ENCODE results near the gene RPS21.

The RPS21 gene

GRCh38 chr20:62369815-62370114, 17.1 kb upstream of the RPS21 start:
- H3K4me3 ChIP-seq (ENCODE audit: low read depth in 1 of 2, low read length in 2 of 2), result no peak overlapping the region
- H3K27me3 ChIP-seq (ENCODE audit: insufficient read depth, low read length, poor library complexity), result peaks cover 2% of the 10 kb centered on the region
- peaks cover 12% of the 10 kb centered on the region for H4K20me1 ChIP-seq (ENCODE audit: insufficient read depth, low read length)
- H3K79me2 ChIP-seq (ENCODE audit: insufficient read depth, low read length), result no peaks in the 10 kb centered on the region
- no peak overlapping the region for H3K27ac ChIP-seq (ENCODE audit: low read length)
- no peak overlapping the region for H3K4me2 ChIP-seq (ENCODE audit: insufficient read depth, low read length)
- no peak overlapping the region for H2AFZ ChIP-seq (ENCODE audit: low read depth, low read length)
- no peaks in the 10 kb centered on the region for H3K36me3 ChIP-seq (ENCODE audit: insufficient read depth, low read length)
- ATAC-seq (ENCODE audit: insufficient read depth, low read depth) (no peak), DNase-seq (no peak)
- H3K9ac ChIP-seq (ENCODE audit: low read depth, low read length), result no peak overlapping the region
- no peaks in the 10 kb centered on the region for H3K4me1 ChIP-seq (ENCODE audit: insufficient read depth, low read length)
- H3K9me3 ChIP-seq (ENCODE audit: insufficient read depth, low read length, severe bottlenecking), result no peaks in the 10 kb centered on the region
- TF ChIP-seq EZH2 (IDR thresholded peaks at IDR 0.05; ENCODE audit: borderline replicate concordance, low read depth, low read length, severe bottlenecking) (no peak), CTCF (IDR thresholded peaks at IDR 0.05; ENCODE audit: borderline replicate concordance, extremely low read depth, low read length, poor library complexity, severe bottlenecking) (no peak)

GRCh38 chr20:62370115-62370806, 16.6 kb upstream of the RPS21 start:
- DNase-seq, result no peak
- no peak overlapping the region for H3K27ac ChIP-seq (ENCODE audit: low read length)
- no peak for TF ChIP-seq CTCF (IDR thresholded peaks at IDR 0.05; ENCODE audit: borderline replicate concordance, extremely low read depth, low read length, poor library complexity, severe bottlenecking)
- peaks cover 12% of the 10 kb centered on the region for H4K20me1 ChIP-seq (ENCODE audit: insufficient read depth, low read length)
- no peak overlapping the region for H3K4me3 ChIP-seq (ENCODE audit: low read depth in 1 of 2, low read length in 2 of 2)
- H3K4me1 ChIP-seq (ENCODE audit: insufficient read depth, low read length), result no peaks in the 10 kb centered on the region
- H3K4me2 ChIP-seq (ENCODE audit: insufficient read depth, low read length), result no peak overlapping the region
- no peak overlapping the region for H2AFZ ChIP-seq (ENCODE audit: low read depth, low read length)
- H3K36me3 ChIP-seq (ENCODE audit: insufficient read depth, low read length), result no peaks in the 10 kb centered on the region
- H3K27me3 ChIP-seq (ENCODE audit: insufficient read depth, low read length, poor library complexity), result no peaks in the 10 kb centered on the region
- H3K9ac ChIP-seq (ENCODE audit: low read depth, low read length), result no peak overlapping the region
- no peaks in the 10 kb centered on the region for H3K79me2 ChIP-seq (ENCODE audit: insufficient read depth, low read length)
- ATAC-seq (ENCODE audit: insufficient read depth, low read depth), result no peak
- H3K9me3 ChIP-seq (ENCODE audit: insufficient read depth, low read length, severe bottlenecking), result no peaks in the 10 kb centered on the region

GRCh38 chr20:62370807-62371587, 15.9 kb upstream of the RPS21 start:
- TF ChIP-seq CTCF (IDR thresholded peaks at IDR 0.05; ENCODE audit: borderline replicate concordance, extremely low read depth, low read length, poor library complexity, severe bottlenecking) (no peak), EZH2 (IDR thresholded peaks at IDR 0.05; ENCODE audit: borderline replicate concordance, low read depth, low read length, severe bottlenecking) (no peak)
- H3K4me1 ChIP-seq (ENCODE audit: insufficient read depth, low read length), result no peaks in the 10 kb centered on the region
- H2AFZ ChIP-seq (ENCODE audit: low read depth, low read length), result no peak overlapping the region
- H3K27me3 ChIP-seq (ENCODE audit: insufficient read depth, low read length, poor library complexity), result no peaks in the 10 kb centered on the region
- DNase-seq, result no peak
- peaks cover 12% of the 10 kb centered on the region for H4K20me1 ChIP-seq (ENCODE audit: insufficient read depth, low read length)
- no peaks in the 10 kb centered on the region for H3K36me3 ChIP-seq (ENCODE audit: insufficient read depth, low read length)
- no peak overlapping the region for H3K27ac ChIP-seq (ENCODE audit: low read length)
- no peak overlapping the region for H3K4me3 ChIP-seq (ENCODE audit: low read depth in 1 of 2, low read length in 2 of 2)
- ATAC-seq (ENCODE audit: insufficient read depth, low read depth), result no peak
- no peaks in the 10 kb centered on the region for H3K9me3 ChIP-seq (ENCODE audit: insufficient read depth, low read length, severe bottlenecking)
- H3K79me2 ChIP-seq (ENCODE audit: insufficient read depth, low read length), result no peaks in the 10 kb centered on the region
- no peak overlapping the region for H3K9ac ChIP-seq (ENCODE audit: low read depth, low read length)
- H3K4me2 ChIP-seq (ENCODE audit: insufficient read depth, low read length), result no peak overlapping the region
